HL-60 (cell line): Measurements from ENCODE around the gene KRTAP10-9.

Experiments used
- CTCF ChIP-seq: IDR thresholded peaks from one replicate; pipeline ENCODE4 v1.5.1; 2011; ENCODE audit warnings: low read length, control low read depth, inconsistent platforms; ENCODE audit not compliant: insufficient read depth
- POLR2AphosphoS5 ChIP-seq: IDR thresholded peaks from 2 replicates; pipeline ENCODE4 v1.6.1; 2012; ENCODE audit warnings: low read depth
- REST ChIP-seq: IDR thresholded peaks from 2 replicates; pipeline ENCODE4 v1.6.1; 2012; ENCODE audit warnings: low read depth; ENCODE audit not compliant: insufficient replicate concordance

- TF ChIP-seq POLR2AphosphoS5 (no peak), CTCF (no peak), REST (no peak)
Measured at GRCh38 chr21:44585892-44586291, 41.0 kb upstream of the KRTAP10-9 start.
